KMS-11 (cell line): ENCODE measurements around the gene CGRRF1.

Experiments
- H2AFZ ChIP-seq: fragments of 200-600 bp; sonication (generic); 2 replicates; pipeline ENCODE4 v1.6.1; 2016; ENCODE audit warnings: antibody characterized with exemption, mixed run types, low read depth
- H3K27ac ChIP-seq: fragments of 200-600 bp; sonication (generic); 2 replicates; pipeline ENCODE4 v1.6.1; 2016; ENCODE audit warnings: mild to moderate bottlenecking, mixed run types
- H3K27me3 ChIP-seq: fragments of 200-600 bp; sonication (generic); 2 replicates; pipeline ENCODE4 v1.6.1; 2017; ENCODE audit warnings: mild to moderate bottlenecking, low read depth, mixed run types, moderate library complexity; ENCODE audit not compliant: insufficient read depth
- H3K36me3 ChIP-seq: fragments of 200-600 bp; sonication (generic); 2 replicates; pipeline ENCODE4 v1.6.1; 2017; ENCODE audit warnings: mild to moderate bottlenecking, mixed run types; ENCODE audit not compliant: insufficient read depth
- H3K4me1 ChIP-seq: fragments of 200-600 bp; sonication (generic); 2 replicates; pipeline ENCODE4 v1.6.1; 2016; ENCODE audit warnings: mild to moderate bottlenecking, low read depth, mixed run types; ENCODE audit not compliant: poor library complexity, severe bottlenecking
- H3K4me2 ChIP-seq: fragments of 200-600 bp; sonication (generic); 2 replicates; pipeline ENCODE4 v1.7.0; 2016; ENCODE audit warnings: mild to moderate bottlenecking, mixed run types
- H3K4me3 ChIP-seq: fragments of 200-600 bp; sonication (generic); IDR thresholded peaks from 2 replicates; pipeline ENCODE4 v1.6.1; 2017; ENCODE audit warnings: low read depth, low read length, mixed read lengths; ENCODE audit not compliant: insufficient read depth
- H3K79me2 ChIP-seq: fragments of 200-600 bp; sonication (generic); 2 replicates; pipeline ENCODE4 v1.6.1; 2016; ENCODE audit warnings: low read depth, mixed run types; ENCODE audit not compliant: insufficient read depth
- H3K9ac ChIP-seq: fragments of 200-600 bp; sonication (generic); 2 replicates; pipeline ENCODE4 v1.6.1; 2016; ENCODE audit warnings: mild to moderate bottlenecking, mixed run types
- H4K20me1 ChIP-seq: fragments of 200-600 bp; sonication (generic); 2 replicates; pipeline ENCODE4 v1.6.1; 2016; ENCODE audit warnings: mild to moderate bottlenecking, mixed run types; ENCODE audit not compliant: insufficient read depth
- CTCF ChIP-seq: fragments of 200-600 bp; sonication (generic); conservative IDR thresholded peaks from 2 replicates; pipeline ENCODE4 v1.6.1; 2017; ENCODE audit warnings: low read depth, mild to moderate bottlenecking, antibody characterized with exemption, low read length, moderate library complexity, mixed read lengths

Gene CGRRF1

GRCh38 chr14:54509546-54510501 is at the start of gene CGRRF1:
Gene CGRRF1, plus strand, starts transcription at chr14:54509906. Its CDS starts 54 bp downstream, at chr14:54509960.
- H3K27ac ChIP-seq, result no peak within 1 kb of the TSS

GRCh38 chr14:54462048-54462447 is 47.7 kb upstream of the CGRRF1 start:
- H3K36me3 ChIP-seq, result no peaks in the 10 kb centered on the region
- no peak overlapping the region for H3K9ac ChIP-seq
- H4K20me1 ChIP-seq, result no peaks in the 10 kb centered on the region
- no peak overlapping the region for H3K4me2 ChIP-seq
- no peak overlapping the region for H2AFZ ChIP-seq
- H3K27ac ChIP-seq, result no peak overlapping the region
- no peaks in the 10 kb centered on the region for H3K27me3 ChIP-seq
- no peak for TF ChIP-seq CTCF
- H3K79me2 ChIP-seq, result no peaks in the 10 kb centered on the region
- H3K4me1 ChIP-seq, result no peaks in the 10 kb centered on the region
- no peak overlapping the region for H3K4me3 ChIP-seq

More at GRCh38 chr14:54509546-54510501, at the start of gene CGRRF1:
- Histone ChIP-seq H3K4me3 (no peak within 1 kb of the TSS), H3K79me2 (no peaks in the 10 kb centered on the region), H3K4me1 (peaks cover 18% of the 10 kb centered on the region), H3K4me2 (peak within 1 kb of the TSS; percentile 78), H4K20me1 (no peaks in the 10 kb centered on the region), H3K36me3 (no peaks in the 10 kb centered on the region), H2AFZ (peak within 1 kb of the TSS; percentile 81), H3K27me3 (no peaks in the 10 kb centered on the region), H3K9ac (peak within 1 kb of the TSS; percentile 25; the same call in 1 of the 2 replicates)
- peak; percentile 64 for TF ChIP-seq CTCF

GRCh38 chr14:54465654-54466053 is 44.1 kb upstream of the CGRRF1 start:
- H4K20me1 ChIP-seq, result no peaks in the 10 kb centered on the region

GRCh38 chr14:54467280-54467679 is 42.4 kb upstream of the CGRRF1 start:
- Histone ChIP-seq H3K36me3 (no peaks in the 10 kb centered on the region), H3K4me1 (no peaks in the 10 kb centered on the region), H2AFZ (no peak overlapping the region), H3K4me3 (no peak overlapping the region), H4K20me1 (no peaks in the 10 kb centered on the region), H3K4me2 (no peak overlapping the region), H3K79me2 (no peaks in the 10 kb centered on the region), H3K9ac (no peak overlapping the region), H3K27me3 (no peaks in the 10 kb centered on the region), H3K27ac (no peak overlapping the region)
- TF ChIP-seq CTCF, result no peak

More at GRCh38 chr14:54465654-54466053, 44.1 kb upstream of the CGRRF1 start:
- Histone ChIP-seq H2AFZ (no peak overlapping the region), H3K79me2 (no peaks in the 10 kb centered on the region), H3K27me3 (no peaks in the 10 kb centered on the region), H3K9ac (no peak overlapping the region), H3K4me1 (no peaks in the 10 kb centered on the region), H3K27ac (no peak overlapping the region), H3K4me3 (no peak overlapping the region), H3K4me2 (no peak overlapping the region), H3K36me3 (no peaks in the 10 kb centered on the region)
- no peak for TF ChIP-seq CTCF
